Karpas-422 (cell line): ENCODE measurements around the gene SLC6A3. TPM values are rescaled to one million over a fixed set of nuclear protein-coding genes. Genes with fewer than 3 reads are reported as not detected.

ENCODE experiments used
- DNase-seq: peaks from one replicate; pipeline ENCODE4 v3.0.0-alpha.2; 2015
- H2AFZ ChIP-seq: fragments of 200-600 bp; sonication (generic); 2 replicates; pipeline ENCODE4 v1.6.1; 2014; ENCODE audit warnings: antibody characterized with exemption, low read length, mixed read lengths
- H3K27ac ChIP-seq: fragments of 200-600 bp; sonication (generic); 2 replicates; pipeline ENCODE4 v1.5.1; 2014; ENCODE audit warnings: mild to moderate bottlenecking, low read length, moderate library complexity
- H3K27me3 ChIP-seq: fragments of 200-600 bp; sonication (generic); 2 replicates; pipeline ENCODE4 v1.6.1; 2014; ENCODE audit warnings: low read length, mixed read lengths
- H3K36me3 ChIP-seq: fragments of 200-600 bp; sonication (generic); 2 replicates; pipeline ENCODE4 v1.6.1; 2014; ENCODE audit warnings: low read length, mixed read lengths; ENCODE audit not compliant: insufficient read depth
- H3K4me1 ChIP-seq: fragments of 200-600 bp; sonication (generic); 2 replicates; pipeline ENCODE4 v1.6.1; 2014; ENCODE audit warnings: mild to moderate bottlenecking, low read length, mixed read lengths
- H3K4me2 ChIP-seq: fragments of 200-600 bp; sonication (generic); 2 replicates; pipeline ENCODE4 v1.6.1; 2014; ENCODE audit warnings: low read length, low read depth, mild to moderate bottlenecking; ENCODE audit not compliant: poor library complexity, severe bottlenecking
- H3K4me3 ChIP-seq: fragments of 200-600 bp; sonication (generic); 2 replicates; pipeline ENCODE4 v1.5.1; 2014; ENCODE audit warnings: mild to moderate bottlenecking, antibody characterized with exemption, low read length, mixed read lengths
- H3K79me2 ChIP-seq: fragments of 200-600 bp; sonication (generic); 2 replicates; pipeline ENCODE4 v1.6.1; 2014; ENCODE audit warnings: mild to moderate bottlenecking, low read length, mixed read lengths
- H3K9ac ChIP-seq: fragments of 200-600 bp; sonication (generic); 2 replicates; pipeline ENCODE4 v1.6.0; 2014; ENCODE audit warnings: low read length
- H3K9me2 ChIP-seq: fragments of 200-600 bp; sonication (generic), shearing (Covaris generic); replicated peaks from 2 replicates; pipeline ENCODE4 v1.6.0; 2014; ENCODE audit warnings: mild to moderate bottlenecking, low read length, moderate library complexity; ENCODE audit not compliant: insufficient read depth
- H3K9me3 ChIP-seq: fragments of 300-700, 200-600 bp; sonication (generic); 2 replicates; pipeline ENCODE4 v1.6.1; 2014; ENCODE audit warnings: low read length, mixed read lengths
- H4K20me1 ChIP-seq: fragments of 200-600 bp; sonication (generic); 2 replicates; pipeline ENCODE4 v1.6.1; 2014; ENCODE audit warnings: mild to moderate bottlenecking, antibody characterized with exemption, low read length, low read depth; ENCODE audit not compliant: insufficient read depth
- total RNA-seq: library from RNA; depleted of rRNA; stranded (reverse); fragments of >200 nt; shearing (Covaris generic); gene quantifications from 2 replicates; pipeline ENCODE4 v1.2.3, GENCODE V29; 2014; ENCODE audit warnings: low replicate concordance

SLC6A3 gene
- total RNA-seq, 1 experiment from 2014 or later = not detected

DNA sequence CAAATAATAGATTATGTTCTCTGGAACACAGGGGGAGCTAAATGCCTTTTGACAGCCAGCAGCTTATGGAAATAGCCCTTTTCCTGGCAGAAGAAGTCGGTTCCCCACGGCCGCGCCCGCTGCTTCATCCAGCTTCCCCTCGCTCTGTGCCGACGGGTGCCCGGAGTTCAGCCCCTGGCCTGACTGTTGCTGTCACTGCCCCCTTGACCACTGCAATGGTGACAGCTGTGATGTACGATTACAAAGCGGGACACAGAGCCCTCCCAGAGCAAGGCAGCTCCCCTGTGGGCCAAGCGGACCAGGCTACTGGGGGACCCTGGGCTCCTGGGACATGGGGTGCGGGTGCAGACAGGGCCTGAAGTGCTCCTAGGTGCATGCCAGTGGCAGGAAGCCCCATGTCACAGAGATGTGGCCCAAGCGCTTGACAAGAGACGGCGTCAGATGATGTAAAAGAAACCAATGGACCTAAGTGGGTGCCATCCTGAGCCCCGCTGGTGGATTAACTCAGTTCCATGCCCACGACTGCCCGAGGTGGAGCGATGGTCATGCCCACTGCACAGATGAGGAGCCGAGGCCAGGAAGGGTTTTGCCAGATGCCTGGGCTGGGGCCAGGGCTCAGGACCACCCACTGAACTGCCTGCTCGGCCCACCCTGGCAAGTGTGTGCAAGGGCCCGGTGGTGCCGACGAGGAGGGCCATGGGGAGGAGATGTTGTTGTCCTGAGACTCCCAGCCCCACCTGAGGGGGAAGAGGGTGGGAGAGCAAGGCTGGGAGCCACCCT is 87.1 kb downstream of the SLC6A3 start:
- Histone ChIP-seq H3K79me2 (no peaks in the 10 kb centered on the region), H3K9me3 (no peaks in the 10 kb centered on the region), H3K27ac (no peak overlapping the region), H3K36me3 (no peaks in the 10 kb centered on the region), H3K27me3 (no peaks in the 10 kb centered on the region), H3K4me1 (no peaks in the 10 kb centered on the region), H3K4me3 (no peak overlapping the region), H3K4me2 (no peak overlapping the region), H2AFZ (no peak overlapping the region), H3K9me2 (no peaks in the 10 kb centered on the region), H4K20me1 (no peaks in the 10 kb centered on the region), H3K9ac (no peak overlapping the region)
- no peak for DNase-seq

- no peaks in the 10 kb centered on the region for H3K27me3 ChIP-seq
Observed at GRCh38 chr5:1356873-1357787, 88.1 kb downstream of the SLC6A3 start.

DNA sequence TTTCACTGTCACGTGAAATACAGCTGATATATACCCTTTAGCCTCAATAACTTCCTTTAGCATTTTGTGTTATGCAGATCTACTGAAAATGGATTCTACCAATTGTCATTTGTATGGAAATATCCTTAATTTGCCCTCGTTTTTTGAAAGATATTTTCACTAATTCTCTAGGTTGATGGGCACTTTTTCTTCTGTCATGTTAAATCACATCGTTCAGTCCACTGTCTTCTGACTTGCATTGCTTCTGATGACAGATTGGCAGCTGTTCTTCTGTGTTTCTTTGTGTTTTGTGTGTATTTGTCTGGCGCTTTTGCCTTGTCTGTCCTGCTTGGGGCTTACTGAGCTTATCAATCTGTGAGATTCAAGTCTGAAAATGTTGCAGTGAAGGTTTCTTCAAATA is 90.7 kb downstream of the SLC6A3 start:
- Histone ChIP-seq H3K36me3 (no peaks in the 10 kb centered on the region), H4K20me1 (no peaks in the 10 kb centered on the region), H3K4me3 (no peak overlapping the region), H3K4me2 (no peak overlapping the region), H3K9ac (no peak overlapping the region), H3K79me2 (no peaks in the 10 kb centered on the region), H3K27ac (no peak overlapping the region), H3K9me2 (no peaks in the 10 kb centered on the region), H3K27me3 (no peaks in the 10 kb centered on the region), H3K4me1 (no peaks in the 10 kb centered on the region), H2AFZ (no peak overlapping the region), H3K9me3 (no peaks in the 10 kb centered on the region)
- DNase-seq = no peak

More at GRCh38 chr5:1356873-1357787, 88.1 kb downstream of the SLC6A3 start:
- DNase-seq = no peak
- Histone ChIP-seq H2AFZ (no peak overlapping the region), H3K36me3 (no peaks in the 10 kb centered on the region), H4K20me1 (no peaks in the 10 kb centered on the region), H3K4me1 (no peaks in the 10 kb centered on the region), H3K27ac (no peak overlapping the region), H3K9me2 (no peaks in the 10 kb centered on the region), H3K9me3 (no peaks in the 10 kb centered on the region), H3K4me2 (no peak overlapping the region), H3K79me2 (no peaks in the 10 kb centered on the region), H3K4me3 (no peak overlapping the region), H3K9ac (no peak overlapping the region)

GRCh38 chr5:1352231-1353219 is 92.7 kb downstream of the SLC6A3 start:
- Histone ChIP-seq H3K36me3 (no peaks in the 10 kb centered on the region), H3K4me3 (no peak overlapping the region), H3K4me2 (no peak overlapping the region), H3K9ac (no peak overlapping the region), H3K27me3 (no peaks in the 10 kb centered on the region), H3K9me3 (no peaks in the 10 kb centered on the region), H3K27ac (no peak overlapping the region), H2AFZ (no peak overlapping the region), H3K79me2 (no peaks in the 10 kb centered on the region), H3K9me2 (no peaks in the 10 kb centered on the region), H4K20me1 (no peaks in the 10 kb centered on the region; the same call in 1 of the 2 replicates), H3K4me1 (no peaks in the 10 kb centered on the region)
- DNase-seq = no peak

DNA sequence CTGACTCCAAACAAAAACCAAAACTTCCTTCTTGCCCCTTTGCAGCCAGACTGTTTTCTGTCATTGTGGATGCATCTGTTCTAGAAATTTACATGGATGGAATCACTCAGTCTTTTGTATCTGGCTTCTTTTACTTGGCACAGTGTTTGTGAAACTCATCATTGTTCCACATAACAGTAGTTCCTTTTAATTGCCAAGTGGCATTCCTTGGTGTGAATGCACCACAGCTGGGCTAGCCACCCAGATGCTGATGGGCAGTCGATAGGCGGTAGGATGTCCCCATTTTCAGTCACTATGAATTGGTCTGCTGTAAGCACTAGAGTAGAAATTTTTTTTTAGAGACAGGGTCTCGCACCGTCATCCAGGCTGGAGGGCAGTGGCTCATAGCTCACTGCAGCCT is 94.1 kb downstream of the SLC6A3 start:
- no peak for DNase-seq

GRCh38 chr5:1349246-1349645 is 96.0 kb downstream of the SLC6A3 start:
- Histone ChIP-seq H3K9ac (no peak overlapping the region), H3K9me2 (no peaks in the 10 kb centered on the region), H3K36me3 (no peaks in the 10 kb centered on the region), H2AFZ (no peak overlapping the region), H4K20me1 (no peaks in the 10 kb centered on the region; the same call in 1 of the 2 replicates), H3K9me3 (no peaks in the 10 kb centered on the region), H3K27me3 (no peaks in the 10 kb centered on the region), H3K79me2 (peaks cover 4% of the 10 kb centered on the region), H3K27ac (no peak overlapping the region), H3K4me3 (no peak overlapping the region), H3K4me1 (peaks cover 8% of the 10 kb centered on the region), H3K4me2 (no peak overlapping the region)
- DNase-seq = no peak

More for the DNA sequence above, 94.1 kb downstream of the SLC6A3 start:
- Histone ChIP-seq H3K27ac (no peak overlapping the region), H3K27me3 (no peaks in the 10 kb centered on the region), H3K9me2 (no peaks in the 10 kb centered on the region), H3K9me3 (no peaks in the 10 kb centered on the region), H3K36me3 (no peaks in the 10 kb centered on the region), H2AFZ (no peak overlapping the region), H3K79me2 (no peaks in the 10 kb centered on the region), H3K4me1 (peaks cover 2% of the 10 kb centered on the region), H4K20me1 (no peaks in the 10 kb centered on the region; the same call in 1 of the 2 replicates), H3K4me3 (no peak overlapping the region), H3K4me2 (no peak overlapping the region), H3K9ac (no peak overlapping the region)

DNA sequence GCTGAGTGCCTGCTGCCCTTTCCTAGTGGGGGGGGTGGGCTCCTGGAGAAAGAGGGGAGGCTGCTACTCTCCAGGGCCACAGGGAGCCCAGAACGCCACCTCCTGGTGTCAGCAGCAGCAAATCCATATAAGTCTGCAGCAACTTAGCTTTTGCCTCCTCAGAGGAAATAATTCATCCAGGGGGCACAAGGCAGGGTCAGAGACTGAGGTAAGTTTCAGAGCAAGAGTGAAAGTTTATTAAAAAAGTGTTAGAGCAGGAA is 96.3 kb downstream of the SLC6A3 start:
- no peaks in the 10 kb centered on the region for H3K9me2 ChIP-seq
- DNase-seq = no peak
- no peak overlapping the region for H3K4me2 ChIP-seq

More for the DNA sequence above, 96.3 kb downstream of the SLC6A3 start:
- Histone ChIP-seq H3K27ac (no peak overlapping the region), H3K79me2 (peaks cover 7% of the 10 kb centered on the region), H3K27me3 (no peaks in the 10 kb centered on the region), H2AFZ (no peak overlapping the region), H4K20me1 (no peaks in the 10 kb centered on the region; the same call in 1 of the 2 replicates), H3K36me3 (no peaks in the 10 kb centered on the region), H3K4me1 (peaks cover 10% of the 10 kb centered on the region), H3K9me3 (no peaks in the 10 kb centered on the region), H3K9ac (no peak overlapping the region), H3K4me3 (no peak overlapping the region)
